ENCODE data around the gene TWF2. TPM values are rescaled to one million over a fixed set of nuclear protein-coding genes. Genes with fewer than 3 reads are reported as not detected.

TWF2 gene
- total and polyA plus RNA-seq, 2 of the 13 experiments (the other 11 are each of a cell fraction or from before 2014, with no cell fraction given): 45.5 to 108 TPM

DNA sequence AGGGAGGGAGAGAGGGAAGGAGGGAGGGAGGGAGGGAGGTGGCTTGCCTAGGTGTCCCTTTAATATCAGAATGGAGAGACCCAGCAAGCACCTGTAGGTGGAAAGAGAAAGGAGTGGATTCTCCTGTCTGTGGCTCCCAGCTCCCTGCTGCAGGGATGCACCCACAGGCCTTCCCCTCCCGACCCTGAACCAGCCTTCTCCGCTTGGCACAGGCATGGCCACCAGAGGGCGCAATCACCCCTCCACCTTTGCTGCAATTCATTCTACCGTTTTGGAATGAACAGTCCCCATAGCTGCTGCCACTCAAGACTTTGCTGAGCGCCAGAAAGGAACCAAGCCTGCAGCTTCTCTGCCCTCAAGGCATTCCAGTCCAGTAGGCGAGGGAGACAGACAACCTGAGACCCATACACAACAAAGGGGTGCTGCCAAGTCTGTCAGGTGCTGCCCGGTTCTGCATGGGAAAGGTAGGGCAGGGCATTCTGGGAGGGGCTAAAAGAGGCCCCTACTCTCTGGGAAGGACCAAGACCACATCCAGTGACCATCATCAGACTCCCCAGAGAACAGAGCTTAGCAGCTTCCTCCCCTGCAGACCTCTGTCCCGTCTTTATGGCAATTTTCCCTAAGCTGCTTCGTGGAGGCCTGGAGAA, 18.5 kb downstream of the TWF2 start (continued):
- TF ChIP-seq KLF9 (CRISPR knock-in tag; IDR thresholded peaks at IDR 0.05; ENCODE audit: low read depth) (no peak), SCMH1 (CRISPR knock-in tag; IDR thresholded peaks at IDR 0.05; ENCODE audit: borderline replicate concordance) (no peak), ZNF333 (CRISPR knock-in tag; IDR thresholded peaks at IDR 0.05; ENCODE audit: borderline replicate concordance) (no peak), ZNF44 (CRISPR knock-in tag; IDR thresholded peaks at IDR 0.05) (no peak), SETDB1 (CRISPR knock-in tag; IDR thresholded peaks at IDR 0.05; ENCODE audit: borderline replicate concordance) (no peak), ZNF343 (CRISPR knock-in tag; IDR thresholded peaks at IDR 0.05) (no peak), ELF1 (CRISPR knock-in tag; IDR thresholded peaks at IDR 0.05) (no peak), ZNF746 (CRISPR knock-in tag; IDR thresholded peaks at IDR 0.05) (no peak), ZNF138 (CRISPR knock-in tag; IDR thresholded peaks at IDR 0.05; ENCODE audit: low read depth) (no peak), RFXAP (CRISPR knock-in tag; IDR thresholded peaks at IDR 0.05; ENCODE audit: borderline replicate concordance) (no peak)
- TF ChIP-seq, protein P1, sequence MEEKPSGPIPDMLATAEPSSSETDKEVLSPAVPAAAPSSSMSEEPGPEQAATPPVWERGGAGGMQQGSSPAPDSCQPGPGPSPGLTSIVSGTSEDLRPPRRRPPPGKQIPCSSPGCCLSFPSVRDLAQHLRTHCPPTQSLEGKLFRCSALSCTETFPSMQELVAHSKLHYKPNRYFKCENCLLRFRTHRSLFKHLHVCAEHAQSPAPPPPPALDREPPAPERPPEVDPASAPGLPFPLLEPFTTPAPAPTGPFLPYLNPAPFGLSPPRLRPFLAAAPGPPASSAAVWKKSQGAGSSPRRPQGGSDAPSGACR (CRISPR knock-in tag; IDR thresholded peaks at IDR 0.05): no peak
- TF ChIP-seq, protein P2, sequence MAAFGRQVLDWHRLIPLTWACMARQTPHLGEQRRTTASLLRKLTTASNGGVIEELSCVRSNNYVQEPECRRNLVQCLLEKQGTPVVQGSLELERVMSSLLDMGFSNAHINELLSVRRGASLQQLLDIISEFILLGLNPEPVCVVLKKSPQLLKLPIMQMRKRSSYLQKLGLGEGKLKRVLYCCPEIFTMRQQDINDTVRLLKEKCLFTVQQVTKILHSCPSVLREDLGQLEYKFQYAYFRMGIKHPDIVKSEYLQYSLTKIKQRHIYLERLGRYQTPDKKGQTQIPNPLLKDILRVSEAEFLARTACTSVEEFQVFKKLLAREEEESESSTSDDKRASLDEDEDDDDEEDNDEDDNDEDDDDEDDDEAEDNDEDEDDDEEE (CRISPR knock-in tag; IDR thresholded peaks at IDR 0.05): no peak
- TF ChIP-seq, protein P3, sequence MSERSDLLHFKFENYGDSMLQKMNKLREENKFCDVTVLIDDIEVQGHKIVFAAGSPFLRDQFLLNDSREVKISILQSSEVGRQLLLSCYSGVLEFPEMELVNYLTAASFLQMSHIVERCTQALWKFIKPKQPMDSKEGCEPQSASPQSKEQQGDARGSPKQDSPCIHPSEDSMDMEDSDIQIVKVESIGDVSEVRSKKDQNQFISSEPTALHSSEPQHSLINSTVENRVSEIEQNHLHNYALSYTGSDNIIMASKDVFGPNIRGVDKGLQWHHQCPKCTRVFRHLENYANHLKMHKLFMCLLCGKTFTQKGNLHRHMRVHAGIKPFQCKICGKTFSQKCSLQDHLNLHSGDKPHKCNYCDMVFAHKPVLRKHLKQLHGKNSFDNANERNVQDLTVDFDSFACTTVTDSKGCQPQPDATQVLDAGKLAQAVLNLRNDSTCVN (CRISPR knock-in tag; IDR thresholded peaks at IDR 0.05; ENCODE audit: borderline replicate concordance): peak; percentile 57; the same call in 1 of the 2 replicates
